GM12872 (cell line): ENCODE results near the gene APOBEC3C.

Experiments used
- CTCF ChIP-seq: IDR thresholded peaks from 3 replicates; pipeline ENCODE4 v1.5.1; 2011; ENCODE audit warnings: low read depth, mild to moderate bottlenecking, low read length, moderate library complexity; ENCODE audit not compliant: insufficient read depth

Gene APOBEC3C

GRCh38 chr22:39027717-39028116, 13.7 kb downstream of the APOBEC3C start:
- no peak for TF ChIP-seq CTCF

- no peak for TF ChIP-seq CTCF
Measured at GRCh38 chr22:39028281-39028680, 14.2 kb downstream of the APOBEC3C start.

- no peak for TF ChIP-seq CTCF
Measured at GRCh38 chr22:39029227-39029626, 15.2 kb downstream of the APOBEC3C start.

DNA sequence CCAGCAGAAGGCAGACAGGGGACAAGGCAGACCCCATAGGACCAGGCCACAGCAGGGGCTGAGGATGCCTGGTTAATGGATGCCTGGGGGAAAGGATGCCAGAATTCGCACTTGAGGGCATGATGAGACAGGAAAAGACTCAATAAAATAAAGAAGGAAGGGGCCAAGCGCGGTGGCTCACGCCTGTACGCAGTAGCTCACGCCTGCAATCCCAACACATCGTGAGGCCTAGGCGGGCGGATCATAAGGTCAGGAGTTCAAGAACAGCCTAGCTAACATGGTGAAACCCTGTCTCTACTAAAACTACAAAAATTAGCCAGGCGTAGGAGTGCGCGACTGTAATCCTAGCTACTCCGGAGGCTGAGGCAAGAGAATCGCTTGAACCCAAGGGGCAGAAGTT, 16.6 kb downstream of the APOBEC3C start:
- TF ChIP-seq CTCF = no peak

GRCh38 chr22:39039306-39040126, 25.5 kb downstream of the APOBEC3C start:
- TF ChIP-seq CTCF = no peak

GRCh38 chr22:39040538-39041296, 26.7 kb downstream of the APOBEC3C start, which contains the start of gene APOBEC3F:
APOBEC3F (plus strand) TSS chr22:39040864; CDS start chr22:39040961, 97 bp downstream.
- 0 out of 3 replicates have a peak, but pooled peaks have one; percentile 2 for TF ChIP-seq CTCF

DNA sequence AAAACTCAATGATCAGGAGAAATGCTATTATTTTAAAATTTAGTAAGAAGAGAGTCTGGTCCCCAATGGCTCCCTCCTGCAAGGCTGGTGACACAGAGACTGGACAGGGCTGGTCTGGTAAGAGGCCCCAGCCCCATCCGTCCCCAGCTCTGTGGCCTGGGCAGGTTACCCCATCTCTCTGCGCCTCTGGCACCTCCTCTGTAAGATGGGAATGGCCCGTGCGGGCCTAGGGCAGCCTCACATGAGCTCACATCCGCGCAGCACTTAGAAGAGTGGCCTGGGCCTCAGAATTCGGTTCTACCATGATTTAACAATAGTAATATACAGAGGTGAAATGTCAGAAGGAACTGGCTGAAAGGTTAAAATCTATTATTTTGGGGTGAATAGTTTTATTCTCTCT, 27.9 kb downstream of the APOBEC3C start:
- TF ChIP-seq CTCF = no peak
